ENCODE results near the gene OR2A14.

DNA sequence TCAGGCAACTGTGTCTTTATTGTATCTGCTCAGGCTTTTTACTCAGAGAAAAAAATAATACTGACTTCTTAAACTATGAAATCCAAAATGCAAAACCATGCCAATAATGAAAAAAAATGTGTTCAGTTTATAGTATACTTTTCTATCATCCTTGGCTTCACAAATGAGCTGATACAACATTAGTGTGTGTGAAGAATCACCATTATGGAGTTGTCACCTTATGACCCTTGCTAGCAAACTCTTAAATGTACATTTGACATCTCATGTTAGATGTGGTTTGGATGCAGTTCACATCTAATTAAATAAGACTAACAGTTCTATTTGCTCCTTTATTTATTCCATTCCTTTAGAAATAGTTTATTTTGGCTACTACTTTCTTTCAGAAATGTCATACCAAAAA, 17.8 kb upstream of the OR2A14 start:
- TF ChIP-seq, protein P1, sequence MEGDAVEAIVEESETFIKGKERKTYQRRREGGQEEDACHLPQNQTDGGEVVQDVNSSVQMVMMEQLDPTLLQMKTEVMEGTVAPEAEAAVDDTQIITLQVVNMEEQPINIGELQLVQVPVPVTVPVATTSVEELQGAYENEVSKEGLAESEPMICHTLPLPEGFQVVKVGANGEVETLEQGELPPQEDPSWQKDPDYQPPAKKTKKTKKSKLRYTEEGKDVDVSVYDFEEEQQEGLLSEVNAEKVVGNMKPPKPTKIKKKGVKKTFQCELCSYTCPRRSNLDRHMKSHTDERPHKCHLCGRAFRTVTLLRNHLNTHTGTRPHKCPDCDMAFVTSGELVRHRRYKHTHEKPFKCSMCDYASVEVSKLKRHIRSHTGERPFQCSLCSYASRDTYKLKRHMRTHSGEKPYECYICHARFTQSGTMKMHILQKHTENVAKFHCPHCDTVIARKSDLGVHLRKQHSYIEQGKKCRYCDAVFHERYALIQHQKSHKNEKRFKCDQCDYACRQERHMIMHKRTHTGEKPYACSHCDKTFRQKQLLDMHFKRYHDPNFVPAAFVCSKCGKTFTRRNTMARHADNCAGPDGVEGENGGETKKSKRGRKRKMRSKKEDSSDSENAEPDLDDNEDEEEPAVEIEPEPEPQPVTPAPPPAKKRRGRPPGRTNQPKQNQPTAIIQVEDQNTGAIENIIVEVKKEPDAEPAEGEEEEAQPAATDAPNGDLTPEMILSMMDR (IDR thresholded peaks at IDR 0.05) = no peak
- TF ChIP-seq EP300 (IDR thresholded peaks at IDR 0.05) = no peak

Data from gastroesophageal sphincter (tissue), 3 donors.